HG03196 (cell line): ENCODE measurements around the gene MARCO.

Source experiments
- ATAC-seq: cut with Tn5 transposase; IDR thresholded peaks from one replicate; pipeline ENCODE4 v1.9.1; 2021; ENCODE audit not compliant: unreplicated experiment

Gene MARCO

GRCh38 chr2:119004602-119005001 is 62.6 kb downstream of the MARCO start:
- ATAC-seq = no peak

DNA sequence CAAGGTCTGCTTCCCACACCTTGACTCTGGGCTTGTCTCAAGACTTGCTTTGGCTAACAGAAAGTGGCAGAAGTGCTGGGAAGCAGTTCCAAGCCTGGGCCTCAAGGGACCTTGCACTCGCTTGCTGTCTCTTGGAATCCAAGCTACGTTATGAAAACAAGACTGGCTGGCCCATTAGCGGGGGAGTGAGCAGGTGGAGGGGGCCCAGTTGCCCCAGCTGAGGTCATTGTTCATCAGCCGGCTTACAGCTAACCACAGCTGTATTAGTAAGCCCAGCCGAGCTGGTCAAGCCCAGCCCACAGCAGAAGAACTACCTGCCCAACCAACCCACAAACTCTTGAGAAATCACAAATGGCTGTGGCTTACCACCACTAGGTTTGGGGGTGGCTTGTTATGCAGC is 63.1 kb downstream of the MARCO start:
- ATAC-seq = no peak

- no peak for ATAC-seq
Observed at GRCh38 chr2:119005555-119005954, 63.6 kb downstream of the MARCO start.

DNA sequence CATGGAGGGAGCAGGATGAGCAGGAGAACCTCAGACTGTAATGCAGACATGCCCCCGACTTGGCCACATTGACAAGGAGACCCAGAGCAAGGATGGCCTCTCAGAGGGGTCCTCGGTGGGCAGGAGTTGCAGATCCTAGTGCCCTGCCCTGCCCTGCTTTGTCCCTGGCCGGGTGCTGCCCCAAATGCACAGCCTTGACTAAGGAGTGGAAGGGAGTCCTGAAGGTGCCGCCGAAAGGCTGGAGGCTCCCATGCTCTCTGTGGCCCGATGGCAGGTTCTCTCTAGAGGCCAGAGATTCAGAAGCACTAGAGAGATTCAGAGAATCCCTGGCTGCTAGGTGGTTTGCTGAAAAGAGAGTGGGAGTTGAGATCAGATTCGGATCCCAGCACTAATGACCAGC is 64.4 kb downstream of the MARCO start:
- ATAC-seq = no peak

DNA sequence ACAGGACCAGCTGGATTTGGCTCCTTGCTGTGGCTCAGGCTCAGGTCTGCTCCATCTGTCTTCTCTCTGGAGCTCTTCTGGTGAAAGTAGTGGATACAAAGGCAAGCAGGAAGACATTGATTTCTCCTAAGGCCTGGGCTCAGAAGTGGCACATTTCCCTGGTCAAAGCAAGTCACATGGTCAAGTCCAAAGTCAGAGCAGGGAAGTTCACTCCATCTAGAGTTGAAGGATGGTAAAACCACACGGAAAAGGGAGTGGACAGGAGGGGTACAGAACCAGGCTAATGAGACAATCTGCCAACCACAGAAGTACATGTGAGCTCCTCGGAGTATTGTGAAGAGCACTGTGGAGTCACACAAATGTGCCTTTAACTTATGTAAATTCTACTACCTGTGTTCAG is 66.1 kb downstream of the MARCO start:
- no peak for ATAC-seq

- ATAC-seq = no peak
Observed at GRCh38 chr2:119009110-119009509, 67.1 kb downstream of the MARCO start.

DNA sequence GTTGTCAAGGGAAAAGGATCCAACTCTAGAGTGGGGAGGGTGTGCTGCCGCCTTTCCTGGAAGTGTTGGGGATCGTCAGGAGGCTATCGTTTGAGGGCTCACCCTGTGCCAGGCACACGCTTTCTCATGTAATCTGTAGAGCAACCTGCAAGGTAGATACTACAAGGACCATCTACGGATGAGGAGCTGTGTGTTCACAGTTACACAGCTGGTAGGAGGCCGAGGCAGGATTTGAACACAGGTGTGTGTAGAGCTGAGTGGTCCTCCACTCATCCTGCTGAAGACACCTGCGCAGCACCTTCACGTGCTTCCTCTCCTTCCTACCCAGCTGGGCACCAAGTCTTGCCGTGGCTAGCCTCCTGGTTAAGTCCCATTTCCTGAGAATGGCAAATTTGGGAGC is 68.3 kb downstream of the MARCO start:
- no peak for ATAC-seq

DNA sequence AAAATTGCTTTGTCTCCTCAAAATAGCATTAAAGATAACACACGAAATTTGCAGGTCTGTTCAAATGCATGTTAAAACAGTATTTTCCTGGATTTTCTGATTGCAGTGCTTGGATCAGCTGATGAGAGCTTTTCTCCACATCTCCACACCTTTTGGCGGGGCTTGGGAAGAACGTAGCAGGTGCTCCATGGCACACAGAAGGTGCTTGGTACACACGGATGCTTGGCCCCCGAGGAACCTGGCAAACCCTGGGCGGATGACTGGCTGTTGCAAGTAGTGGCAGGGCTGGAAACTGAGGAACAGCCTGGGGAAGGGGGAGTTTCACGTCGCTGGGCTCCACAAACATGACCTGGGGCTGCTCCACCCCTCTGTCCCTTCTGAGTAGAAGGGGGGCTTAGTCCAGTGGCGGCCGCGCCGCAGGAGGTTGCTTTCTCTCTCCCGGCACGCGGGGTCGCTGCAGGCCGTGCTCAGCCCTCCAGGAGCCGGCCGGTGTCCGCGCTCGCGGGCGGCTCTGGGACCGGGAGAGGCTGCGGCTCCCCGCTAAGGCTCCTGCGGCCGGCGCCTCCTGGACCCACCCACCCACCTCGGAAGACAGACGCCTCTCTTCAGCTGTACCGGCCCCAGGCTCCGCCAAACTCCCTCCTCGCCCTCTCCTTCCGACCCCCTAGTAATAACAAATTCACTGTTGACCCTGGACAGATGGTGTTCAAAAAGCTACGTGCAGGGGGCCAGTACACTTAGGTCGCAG is 69.3 kb downstream of the MARCO start:
- ATAC-seq = no peak

DNA sequence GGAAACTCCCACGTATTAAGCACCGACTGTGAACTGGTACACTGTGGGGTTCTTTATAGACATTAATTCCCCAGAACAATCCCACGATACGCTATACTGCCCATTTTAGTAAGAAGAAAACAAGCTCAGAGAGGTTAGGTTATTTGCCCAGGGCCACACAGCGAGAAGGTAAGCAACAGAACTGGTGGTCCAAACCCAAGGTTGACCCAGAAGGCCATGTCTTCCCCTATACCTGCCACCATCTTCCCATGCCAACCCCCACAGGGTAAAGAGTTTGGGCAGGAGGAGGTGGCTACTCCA is 69.9 kb downstream of the MARCO start:
- ATAC-seq = no peak

DNA sequence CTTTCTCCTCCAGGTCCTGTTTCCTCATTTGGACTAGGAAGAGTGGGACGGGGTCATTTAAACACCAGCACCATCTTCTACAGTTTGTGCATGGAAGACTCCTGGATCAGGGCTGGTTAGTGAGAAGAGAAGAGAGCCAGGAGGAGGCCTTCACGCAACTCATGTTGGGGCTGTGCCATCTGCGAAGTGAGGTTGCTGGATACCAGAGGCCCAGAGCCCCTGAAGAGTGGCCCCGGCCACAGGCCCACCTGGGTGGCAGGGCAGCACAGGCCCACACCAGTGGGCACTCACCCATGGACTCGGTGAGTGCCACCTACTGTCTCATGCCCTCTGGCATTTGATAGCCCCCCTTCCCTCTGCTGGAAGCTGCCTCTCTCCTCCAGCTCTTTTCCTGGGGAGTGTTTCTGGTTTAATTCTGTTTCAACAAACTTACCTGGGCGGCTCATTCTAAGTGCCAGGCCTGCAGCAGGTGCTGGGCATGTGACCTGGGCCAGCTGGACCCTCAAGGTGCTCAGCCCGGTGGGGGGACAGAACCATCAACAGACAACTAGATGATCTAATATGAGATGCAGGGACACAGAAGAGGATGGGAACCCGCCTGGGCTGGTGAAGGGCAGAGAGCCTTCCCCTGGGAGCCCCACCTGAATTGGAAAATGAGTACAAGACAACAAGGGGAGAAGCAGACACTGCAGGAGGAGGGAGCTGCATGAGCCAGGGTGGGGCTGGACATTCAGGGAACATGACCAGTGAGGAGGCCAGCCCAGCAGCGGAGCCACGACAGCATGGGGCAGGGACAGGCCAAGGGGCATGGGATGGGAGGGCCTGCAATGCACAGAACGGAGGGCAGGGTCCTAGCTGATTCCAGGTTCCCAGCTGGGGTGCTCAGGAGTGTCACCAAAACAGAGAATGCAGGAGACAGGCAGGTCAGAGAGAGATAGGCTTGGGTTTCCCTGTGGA is 70.6 kb downstream of the MARCO start:
- ATAC-seq = no peak

DNA sequence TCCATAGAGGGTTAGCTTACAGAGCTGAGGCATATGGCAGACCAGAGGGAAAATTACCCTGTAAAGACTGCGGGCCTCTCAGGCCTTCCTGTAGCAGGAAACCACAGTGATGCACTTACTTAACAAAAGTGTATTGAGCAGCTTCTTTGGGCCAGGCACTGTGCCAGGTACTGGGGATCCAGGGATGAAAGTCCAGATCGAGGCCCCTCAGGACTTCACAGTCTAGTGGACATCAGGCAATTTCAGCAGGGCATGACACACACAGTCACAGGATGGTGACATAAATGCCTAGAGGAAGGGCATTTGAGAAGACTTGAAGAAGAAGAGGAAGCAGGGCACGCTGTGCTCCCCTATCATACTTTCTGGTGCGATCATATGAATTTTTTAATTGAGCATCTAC is 71.7 kb downstream of the MARCO start:
- ATAC-seq = no peak

DNA sequence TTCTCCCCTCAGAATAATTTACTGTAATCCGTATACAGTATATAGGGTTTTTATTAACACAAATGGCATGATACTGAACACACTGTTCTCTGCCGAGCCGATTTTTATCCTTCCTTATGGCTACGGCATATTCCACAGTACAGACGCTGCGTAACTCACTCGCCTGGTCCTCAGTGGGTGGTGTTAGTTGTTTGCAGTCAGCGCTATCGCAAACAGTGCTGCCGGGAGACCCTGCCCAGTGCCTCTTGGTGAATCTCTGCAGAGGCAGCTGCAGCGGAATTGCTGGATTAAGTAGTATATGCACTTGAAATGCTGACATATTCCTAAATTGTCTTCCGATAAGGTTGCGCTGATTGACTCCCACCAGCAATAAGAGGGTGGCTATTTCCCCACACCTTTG is 73.9 kb downstream of the MARCO start:
- no peak for ATAC-seq

DNA sequence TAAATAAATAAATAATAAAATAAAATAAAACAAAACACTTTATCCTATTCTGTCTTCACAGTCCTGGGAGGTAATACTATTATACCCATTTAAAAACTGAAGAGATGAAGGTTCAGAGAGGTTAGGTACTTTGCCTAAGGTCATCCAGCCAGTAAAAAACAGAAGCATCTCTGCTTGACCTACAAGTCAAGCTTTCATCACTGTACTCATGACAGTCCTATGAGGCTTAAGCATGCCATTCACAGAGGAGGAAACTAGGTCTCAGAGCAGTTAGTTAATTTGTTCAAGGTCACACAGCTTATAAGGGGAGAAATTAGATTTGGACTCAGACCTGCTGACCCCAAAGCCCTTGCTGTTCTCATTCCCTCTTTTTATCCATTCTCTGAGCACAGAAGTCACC is 77.5 kb downstream of the MARCO start:
- ATAC-seq = no peak

DNA sequence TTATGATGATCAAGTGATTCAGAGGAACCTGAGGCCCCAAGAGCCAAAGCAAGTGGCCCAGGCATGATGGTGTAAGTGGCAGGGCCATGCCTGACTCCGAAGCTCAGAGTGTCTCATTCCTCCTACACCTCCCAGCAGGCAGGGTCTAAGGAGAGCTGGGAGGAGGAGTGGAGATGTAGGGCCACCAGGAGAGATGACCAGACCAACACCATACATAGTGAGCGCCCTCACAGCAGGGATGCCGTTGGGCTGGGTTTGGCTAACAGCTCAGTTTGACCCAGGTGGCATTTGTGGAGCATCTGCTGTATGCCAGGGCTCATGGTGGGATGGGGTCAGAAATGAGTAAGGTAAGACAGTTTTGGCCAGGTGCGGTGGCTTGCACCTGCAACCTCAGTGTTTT is 80.7 kb downstream of the MARCO start:
- no peak for ATAC-seq

DNA sequence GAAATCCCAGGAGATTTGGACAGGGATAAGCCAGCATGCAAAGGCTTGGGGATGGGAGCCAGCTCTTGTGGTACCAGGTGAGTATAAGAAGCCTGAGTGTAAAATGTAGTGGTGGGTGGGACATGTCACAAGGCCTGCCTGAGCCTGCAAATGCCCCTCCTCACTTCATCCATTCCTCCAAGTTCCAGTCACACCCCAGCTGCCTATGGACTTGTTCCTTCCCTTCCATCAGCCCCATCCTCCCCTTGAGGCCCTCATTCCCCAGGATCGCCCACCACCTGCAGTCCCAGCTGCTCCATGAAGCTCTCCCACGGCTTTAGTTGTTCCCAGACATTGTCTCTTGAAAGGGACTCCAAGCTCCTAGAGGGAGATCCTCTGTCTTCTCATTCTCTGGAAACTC is 81.5 kb downstream of the MARCO start:
- no peak for ATAC-seq

- no peak for ATAC-seq
Observed at GRCh38 chr2:119024152-119024551, 82.2 kb downstream of the MARCO start.

GRCh38 chr2:119024568-119024967 is 82.6 kb downstream of the MARCO start:
- ATAC-seq = no peak

- ATAC-seq = no peak
Observed at GRCh38 chr2:119025013-119025412, 83.0 kb downstream of the MARCO start.

- no peak for ATAC-seq
Observed at GRCh38 chr2:119025762-119026351, 83.9 kb downstream of the MARCO start.

DNA sequence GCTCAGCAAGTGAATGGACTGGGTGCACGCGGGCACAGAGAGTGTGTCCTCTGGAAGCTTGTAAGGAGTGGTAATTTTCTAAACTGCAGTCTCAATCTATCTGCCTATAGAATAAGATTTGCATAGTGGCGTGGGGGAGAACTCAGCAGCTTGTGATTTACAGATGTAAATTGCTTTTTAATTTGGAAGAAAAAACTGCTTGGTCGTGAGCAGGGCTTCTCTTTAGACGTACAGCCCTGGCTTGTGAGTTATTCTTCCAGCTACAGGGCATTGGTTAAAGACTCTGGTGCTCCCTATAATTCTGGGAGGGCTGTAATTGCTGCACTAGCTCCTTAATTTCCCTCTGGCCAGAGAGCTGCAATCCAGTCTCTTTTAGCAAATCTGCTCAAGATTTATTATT is 84.9 kb downstream of the MARCO start:
- ATAC-seq = no peak

DNA sequence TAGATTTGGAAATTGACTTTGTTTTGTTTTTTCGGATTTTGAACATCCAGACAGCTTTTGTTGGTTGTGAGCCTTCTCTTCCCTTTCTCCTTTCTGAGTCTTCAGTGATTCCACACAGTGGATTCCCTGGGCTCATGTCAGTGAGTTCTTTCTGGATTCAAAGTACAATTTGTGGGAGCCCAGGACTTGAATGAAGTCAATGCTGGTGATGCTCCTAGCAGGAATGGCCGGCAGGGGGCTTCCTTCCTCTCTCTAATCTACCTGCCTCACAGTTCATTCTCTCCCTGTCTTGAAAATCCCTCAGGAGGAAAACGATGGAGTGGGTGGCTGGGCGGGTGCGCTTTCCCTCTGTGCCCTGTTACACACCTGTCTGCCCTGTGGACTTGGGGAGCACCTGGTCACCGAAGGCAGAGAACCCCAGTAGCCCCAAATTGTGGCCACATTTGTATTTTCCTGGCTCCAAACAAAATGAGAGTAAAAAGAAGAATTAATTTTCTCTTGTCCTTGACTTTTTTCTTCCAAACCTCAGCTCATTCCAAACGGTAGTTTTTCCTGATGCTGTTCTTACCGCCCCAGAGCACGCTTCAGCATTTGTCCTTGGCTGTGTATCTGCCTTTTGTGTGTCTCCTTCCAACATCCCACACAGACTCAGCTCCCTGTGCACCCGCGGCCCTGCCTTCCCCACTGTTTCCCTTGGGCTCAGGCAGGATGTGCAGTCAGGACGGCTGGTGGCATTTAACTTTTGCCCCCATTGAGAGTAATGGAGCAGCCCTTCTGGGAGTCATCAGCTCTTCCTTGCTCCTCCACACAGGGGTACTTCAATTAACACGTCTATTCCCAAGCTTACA is 86.6 kb downstream of the MARCO start:
- ATAC-seq = no peak
